Neural cell (in vitro differentiated cells): ENCODE measurements around the gene NDST4. TPM values are rescaled to one million over a fixed set of nuclear protein-coding genes. Genes with fewer than 3 reads are reported as not detected.

ENCODE experiments used
- H2AFZ ChIP-seq: fragments of 200-600, 300-800 bp; sonication (generic), shearing (Covaris generic); 2 replicates; pipeline ENCODE4 v1.6.0; 2014; ENCODE audit warnings: low read depth, mild to moderate bottlenecking, antibody characterized with exemption, low read length, moderate library complexity
- H3F3A ChIP-seq: fragments of 200-600 bp; shearing (Covaris generic); 2 replicates; pipeline ENCODE4 v1.6.1; 2016; ENCODE audit warnings: mild to moderate bottlenecking, moderate library complexity, mixed read lengths, antibody characterized with exemption, low read length; ENCODE audit not compliant: insufficient read depth, poor library complexity, severe bottlenecking
- H3K27ac ChIP-seq: fragments of 200-600, 300-800 bp; sonication (generic), shearing (Covaris generic); 2 replicates; pipeline ENCODE4 v1.5.1; 2014; ENCODE audit warnings: mild to moderate bottlenecking, low read length, moderate library complexity
- H3K27me3 ChIP-seq: fragments of 300-800, 200-600 bp; sonication (generic), shearing (Covaris generic); 2 replicates; pipeline ENCODE4 v1.6.0; 2014; ENCODE audit warnings: mild to moderate bottlenecking, low read depth, low read length, moderate library complexity; ENCODE audit not compliant: insufficient read depth
- H3K36me3 ChIP-seq: fragments of 300-800, 200-600 bp; sonication (generic), shearing (Covaris generic); 2 replicates; pipeline ENCODE4 v1.5.1; 2014; ENCODE audit warnings: mild to moderate bottlenecking, antibody characterized with exemption, low read length, moderate library complexity; ENCODE audit not compliant: insufficient read depth
- H3K4me2 ChIP-seq: fragments of 300-800, 200-600 bp; sonication (generic), shearing (Covaris generic); 2 replicates; pipeline ENCODE4 v1.6.0; 2014; ENCODE audit warnings: mild to moderate bottlenecking, low read length
- H3K4me3 ChIP-seq: fragments of 300-800, 200-600 bp; sonication (generic), shearing (Covaris generic); 2 replicates; pipeline ENCODE4 v1.5.1; 2014; ENCODE audit warnings: mild to moderate bottlenecking, low read length, moderate library complexity
- H3K79me2 ChIP-seq: fragments of 200-600 bp; shearing (Covaris generic); replicated peaks from 2 replicates; pipeline ENCODE4 v1.6.0; 2014; ENCODE audit warnings: mild to moderate bottlenecking, low read length, moderate library complexity; ENCODE audit not compliant: insufficient read depth
- H3K9ac ChIP-seq: fragments of 300-800, 200-600 bp; sonication (generic), shearing (Covaris generic); 2 replicates; pipeline ENCODE4 v1.6.1; 2016; ENCODE audit warnings: mild to moderate bottlenecking, low read length, mixed read lengths
- H3K9me2 ChIP-seq: fragments of 200-600 bp; shearing (Covaris generic); 2 replicates; pipeline ENCODE4 v1.6.1; 2016; ENCODE audit warnings: mild to moderate bottlenecking, low read length, mixed read lengths; ENCODE audit not compliant: insufficient read depth
- H3K9me3 ChIP-seq: fragments of 200-600, 300-800 bp; sonication (generic), shearing (Covaris generic); 2 replicates; pipeline ENCODE4 v1.6.1; 2016; ENCODE audit warnings: mild to moderate bottlenecking, mixed run types, low read length, moderate library complexity, mixed read lengths
- H4K20me1 ChIP-seq: fragments of 200-600 bp; shearing (Covaris generic); 2 replicates; pipeline ENCODE4 v1.6.1; 2016; ENCODE audit warnings: mild to moderate bottlenecking, mixed run types; ENCODE audit not compliant: insufficient read depth
- EP300 ChIP-seq: fragments of 450-650 bp; conservative IDR thresholded peaks from 2 replicates; pipeline ENCODE4 v1.6.1; 2014; ENCODE audit warnings: antibody characterized with exemption, mild to moderate bottlenecking, moderate library complexity; ENCODE audit not compliant: poor library complexity, severe bottlenecking
- EZH2 ChIP-seq: fragments of 200-600, 300-800 bp; shearing (Covaris generic), sonication (generic); IDR thresholded peaks from 2 replicates; pipeline ENCODE4 v1.6.1; 2014; ENCODE audit warnings: antibody characterized with exemption, low read length, borderline replicate concordance, mild to moderate bottlenecking; ENCODE audit not compliant: insufficient read depth, poor library complexity, severe bottlenecking
- MXI1 ChIP-seq: fragments of 450-650 bp; conservative IDR thresholded peaks from 2 replicates; pipeline ENCODE4 v1.6.1; 2014; ENCODE audit warnings: antibody characterized with exemption, mild to moderate bottlenecking; ENCODE audit not compliant: poor library complexity, severe bottlenecking
- POLR2AphosphoS5 ChIP-seq: IDR thresholded peaks from 2 replicates; pipeline ENCODE4 v1.6.1; 2012
- RAD21 ChIP-seq: fragments of 450-650 bp; conservative IDR thresholded peaks from 2 replicates; pipeline ENCODE4 v1.6.1; 2014; ENCODE audit warnings: antibody characterized with exemption, mild to moderate bottlenecking, moderate library complexity
- SMC3 ChIP-seq: fragments of 450-650 bp; conservative IDR thresholded peaks from 2 replicates; pipeline ENCODE4 v1.6.1; 2014; ENCODE audit warnings: antibody characterized with exemption, mild to moderate bottlenecking, moderate library complexity; ENCODE audit not compliant: poor library complexity
- TAF1 ChIP-seq: IDR thresholded peaks from 2 replicates; pipeline ENCODE4 v1.6.1; 2012; ENCODE audit warnings: low read depth
- polyA plus RNA-seq: library from polyadenylated mRNA; depleted of rRNA; stranded (reverse); fragments of >200 nt; gene quantifications from 2 replicates; pipeline ENCODE4 v1.2.3, GENCODE V29; 2014
- TF ChIP-seq, protein P1 (sequence below): IDR thresholded peaks from 2 replicates; pipeline ENCODE4 v1.6.1; 2012; ENCODE audit warnings: borderline replicate concordance
- TF ChIP-seq, protein P2 (sequence below): fragments of 450-650 bp; IDR thresholded peaks from 2 replicates; pipeline ENCODE4 v1.5.1; 2014; ENCODE audit warnings: antibody characterized with exemption, mild to moderate bottlenecking, moderate library complexity; ENCODE audit not compliant: poor library complexity, severe bottlenecking

NDST4 gene
- polyA plus RNA-seq, 1 donor from 2014 or later = 1.3 TPM

DNA sequence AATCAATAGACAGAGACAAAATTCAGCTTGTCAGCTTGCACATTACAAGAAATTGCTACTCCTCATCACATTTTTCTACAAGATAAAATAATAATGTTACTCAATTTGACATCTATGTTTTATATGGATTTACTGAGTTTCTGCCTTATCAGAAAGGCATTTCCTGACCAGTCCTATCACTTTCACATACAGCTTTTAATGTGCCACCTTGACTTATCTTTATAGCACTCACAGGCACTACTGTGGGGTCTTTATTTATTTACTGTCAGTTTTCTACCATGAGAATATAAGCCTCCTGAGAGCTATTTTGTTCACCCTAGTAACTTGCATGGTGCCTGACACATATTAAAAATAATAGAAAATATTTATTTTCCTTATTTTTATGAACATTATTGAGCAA lies 6.0 kb downstream of the NDST4 start:
- H3K4me2 ChIP-seq = no peak overlapping the region
- H4K20me1 ChIP-seq = no peaks in the 10 kb centered on the region
- no peaks in the 10 kb centered on the region for H3K36me3 ChIP-seq
- no peak overlapping the region for H3K4me3 ChIP-seq
- H3K27ac ChIP-seq = no peak overlapping the region
- TF ChIP-seq, protein P1, sequence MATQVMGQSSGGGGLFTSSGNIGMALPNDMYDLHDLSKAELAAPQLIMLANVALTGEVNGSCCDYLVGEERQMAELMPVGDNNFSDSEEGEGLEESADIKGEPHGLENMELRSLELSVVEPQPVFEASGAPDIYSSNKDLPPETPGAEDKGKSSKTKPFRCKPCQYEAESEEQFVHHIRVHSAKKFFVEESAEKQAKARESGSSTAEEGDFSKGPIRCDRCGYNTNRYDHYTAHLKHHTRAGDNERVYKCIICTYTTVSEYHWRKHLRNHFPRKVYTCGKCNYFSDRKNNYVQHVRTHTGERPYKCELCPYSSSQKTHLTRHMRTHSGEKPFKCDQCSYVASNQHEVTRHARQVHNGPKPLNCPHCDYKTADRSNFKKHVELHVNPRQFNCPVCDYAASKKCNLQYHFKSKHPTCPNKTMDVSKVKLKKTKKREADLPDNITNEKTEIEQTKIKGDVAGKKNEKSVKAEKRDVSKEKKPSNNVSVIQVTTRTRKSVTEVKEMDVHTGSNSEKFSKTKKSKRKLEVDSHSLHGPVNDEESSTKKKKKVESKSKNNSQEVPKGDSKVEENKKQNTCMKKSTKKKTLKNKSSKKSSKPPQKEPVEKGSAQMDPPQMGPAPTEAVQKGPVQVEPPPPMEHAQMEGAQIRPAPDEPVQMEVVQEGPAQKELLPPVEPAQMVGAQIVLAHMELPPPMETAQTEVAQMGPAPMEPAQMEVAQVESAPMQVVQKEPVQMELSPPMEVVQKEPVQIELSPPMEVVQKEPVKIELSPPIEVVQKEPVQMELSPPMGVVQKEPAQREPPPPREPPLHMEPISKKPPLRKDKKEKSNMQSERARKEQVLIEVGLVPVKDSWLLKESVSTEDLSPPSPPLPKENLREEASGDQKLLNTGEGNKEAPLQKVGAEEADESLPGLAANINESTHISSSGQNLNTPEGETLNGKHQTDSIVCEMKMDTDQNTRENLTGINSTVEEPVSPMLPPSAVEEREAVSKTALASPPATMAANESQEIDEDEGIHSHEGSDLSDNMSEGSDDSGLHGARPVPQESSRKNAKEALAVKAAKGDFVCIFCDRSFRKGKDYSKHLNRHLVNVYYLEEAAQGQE = no peak
- TF ChIP-seq POLR2AphosphoS5 (no peak), TAF1 (no peak), EZH2 (no peak), EP300 (no peak), RAD21 (no peak), SMC3 (no peak), MXI1 (no peak)
- TF ChIP-seq, protein P2, sequence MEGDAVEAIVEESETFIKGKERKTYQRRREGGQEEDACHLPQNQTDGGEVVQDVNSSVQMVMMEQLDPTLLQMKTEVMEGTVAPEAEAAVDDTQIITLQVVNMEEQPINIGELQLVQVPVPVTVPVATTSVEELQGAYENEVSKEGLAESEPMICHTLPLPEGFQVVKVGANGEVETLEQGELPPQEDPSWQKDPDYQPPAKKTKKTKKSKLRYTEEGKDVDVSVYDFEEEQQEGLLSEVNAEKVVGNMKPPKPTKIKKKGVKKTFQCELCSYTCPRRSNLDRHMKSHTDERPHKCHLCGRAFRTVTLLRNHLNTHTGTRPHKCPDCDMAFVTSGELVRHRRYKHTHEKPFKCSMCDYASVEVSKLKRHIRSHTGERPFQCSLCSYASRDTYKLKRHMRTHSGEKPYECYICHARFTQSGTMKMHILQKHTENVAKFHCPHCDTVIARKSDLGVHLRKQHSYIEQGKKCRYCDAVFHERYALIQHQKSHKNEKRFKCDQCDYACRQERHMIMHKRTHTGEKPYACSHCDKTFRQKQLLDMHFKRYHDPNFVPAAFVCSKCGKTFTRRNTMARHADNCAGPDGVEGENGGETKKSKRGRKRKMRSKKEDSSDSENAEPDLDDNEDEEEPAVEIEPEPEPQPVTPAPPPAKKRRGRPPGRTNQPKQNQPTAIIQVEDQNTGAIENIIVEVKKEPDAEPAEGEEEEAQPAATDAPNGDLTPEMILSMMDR = no peak
- H3K9me2 ChIP-seq = no peaks in the 10 kb centered on the region
- no peaks in the 10 kb centered on the region for H3K27me3 ChIP-seq
- H2AFZ ChIP-seq = no peak overlapping the region
- no peaks in the 10 kb centered on the region for H3F3A ChIP-seq
- peaks cover 10% of the 10 kb centered on the region for H3K79me2 ChIP-seq
- H3K9me3 ChIP-seq = no peaks in the 10 kb centered on the region
- no peak overlapping the region for H3K9ac ChIP-seq

DNA sequence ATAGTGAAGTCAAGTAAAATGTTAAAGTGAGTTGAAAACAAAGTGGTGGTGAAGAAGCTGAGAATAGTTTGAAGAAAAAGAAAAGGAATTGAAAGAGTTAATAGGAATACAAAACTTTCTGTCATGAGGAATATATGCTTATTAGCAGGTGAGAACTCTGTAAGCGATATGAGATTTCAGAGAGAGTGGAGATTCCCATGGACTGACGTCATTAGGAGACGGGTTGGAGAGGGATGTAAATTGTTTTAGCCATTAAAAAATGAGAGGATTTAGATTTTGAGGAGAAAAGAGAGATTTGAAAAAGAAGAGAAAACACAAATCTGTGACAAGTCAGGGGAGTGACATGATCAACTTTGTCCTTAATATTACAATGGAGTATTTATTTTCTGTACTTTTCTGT lies 11.7 kb downstream of the NDST4 start:
- Histone ChIP-seq H3K27ac (no peak overlapping the region), H3F3A (no peaks in the 10 kb centered on the region), H3K27me3 (no peaks in the 10 kb centered on the region), H3K79me2 (no peaks in the 10 kb centered on the region), H3K9ac (no peak overlapping the region), H3K36me3 (no peaks in the 10 kb centered on the region), H4K20me1 (no peaks in the 10 kb centered on the region), H3K9me2 (no peaks in the 10 kb centered on the region), H3K4me3 (no peak overlapping the region), H3K9me3 (no peaks in the 10 kb centered on the region), H2AFZ (no peak overlapping the region), H3K4me2 (no peak overlapping the region)
- TF ChIP-seq EP300 (no peak), TAF1 (no peak)
